Measurements from ENCODE around the gene MRPL52.

The MRPL52 gene

GRCh38 chr14:22882064-22882463 lies 52.4 kb downstream of the MRPL52 start:
- Histone ChIP-seq H3K4me3 (ENCODE audit: low read depth, low read length) (no peak overlapping the region), H3K27ac (ENCODE audit: extremely low read depth, low read depth, low read length) (no peak overlapping the region), H3K36me3 (ENCODE audit: control insufficient read depth in 2 of 2, insufficient read depth in 1 of 2, low read length in 2 of 2) (peaks cover 0 to 24% of the 10 kb centered on the region in 2 experiments; a peak in 2 of 3 replicates), H3K9me3 (ENCODE audit: control insufficient read depth, insufficient read depth, low read depth, low read length) (no peaks in the 10 kb centered on the region), H3K4me1 (ENCODE audit: control insufficient read depth, insufficient read depth, low read length) (peaks cover 6% of the 10 kb centered on the region)
- no peak for TF ChIP-seq ZNF623 (tag by site-specific recombination; IDR thresholded peaks at IDR 0.05)
- ChIA-PET CTCF (interaction anchor here (0.6 to 5.2 kb wide), 7 partner anchors 10 to 490 kb away, joined by 3 to 55 read pairs (median 5); partner anchors contain the start of gene LRP10), POLR2A (interaction anchor here (1.2 kb wide), 1 partner anchor 96 kb away, joined by 10 read pairs; no protein-coding TSS in a partner anchor)

- Histone ChIP-seq H3K27ac (ENCODE audit: extremely low read depth, low read depth, low read length) (no peak overlapping the region), H3K36me3 (ENCODE audit: control insufficient read depth in 2 of 2, insufficient read depth in 1 of 2, low read length in 2 of 2) (peaks cover 0 to 18% of the 10 kb centered on the region in 2 experiments; a peak in 2 of 3 replicates), H3K4me3 (ENCODE audit: low read depth, low read length) (no peak overlapping the region), H3K4me1 (ENCODE audit: control insufficient read depth, insufficient read depth, low read length) (peaks cover 6% of the 10 kb centered on the region), H3K9me3 (ENCODE audit: control insufficient read depth, insufficient read depth, low read depth, low read length) (no peaks in the 10 kb centered on the region)
- POLR2A ChIA-PET = interaction anchor here (0.5 to 1.6 kb wide), 5 partner anchors 11 to 1253 kb away, joined by 3 to 10 read pairs (median 5); partner anchors contain the start of genes DAD1, LRP10 and PSME1
- CTCF ChIA-PET = interaction anchor here (0.9 to 5.2 kb wide), 9 partner anchors 10 to 326 kb away, joined by 3 to 55 read pairs (median 5); partner anchors contain the start of gene LRP10
- no peak for TF ChIP-seq ZFP3 (tag by site-specific recombination; IDR thresholded peaks at IDR 0.05; ENCODE audit: low read depth)
- no peak for TF ChIP-seq ZNF18 (tag by site-specific recombination; IDR thresholded peaks at IDR 0.05)
- peak; percentile 57 for TF ChIP-seq ZBTB48 (tag by site-specific recombination; IDR thresholded peaks at IDR 0.05)
- no peak for TF ChIP-seq EGR2 (tag by site-specific recombination; IDR thresholded peaks at IDR 0.05; ENCODE audit: low read depth)
- TF ChIP-seq ZNF677 (tag by site-specific recombination; IDR thresholded peaks at IDR 0.05) = no peak
- TF ChIP-seq ZNF366 (tag by site-specific recombination; conservative IDR thresholded peaks at IDR 0.05) = peak; percentile 68
- peak; percentile 86 for TF ChIP-seq ATF2 (tag by site-specific recombination; IDR thresholded peaks at IDR 0.05; ENCODE audit: low read depth)
- no peak for TF ChIP-seq ZNF623 (tag by site-specific recombination; IDR thresholded peaks at IDR 0.05)
- TF ChIP-seq ZNF600 (tag by site-specific recombination; IDR thresholded peaks at IDR 0.05) = peak; percentile 82
- TF ChIP-seq ZIC2 (tag by site-specific recombination; IDR thresholded peaks at IDR 0.05) = peak; percentile 78
- TF ChIP-seq ZNF394 (tag by site-specific recombination; IDR thresholded peaks at IDR 0.05; ENCODE audit: borderline replicate concordance) = no peak
- 0 out of 2 replicates have a peak, but pooled peaks have one; percentile 24 for TF ChIP-seq ZBTB21 (tag by site-specific recombination; IDR thresholded peaks at IDR 0.05)
- TF ChIP-seq ZNF626 (tag by site-specific recombination; IDR thresholded peaks at IDR 0.05) = no peak
- TF ChIP-seq PBX3 (CRISPR knock-in tag; IDR thresholded peaks at IDR 0.05) = no peak
- peak; percentile 80 for TF ChIP-seq ZNF629 (tag by site-specific recombination; IDR thresholded peaks at IDR 0.05)
- TF ChIP-seq ZNF433 (tag by site-specific recombination; IDR thresholded peaks at IDR 0.05; ENCODE audit: low read depth) = no peak
- TF ChIP-seq GLIS1 (tag by site-specific recombination; IDR thresholded peaks at IDR 0.05) = peak; percentile 55
Measured at GRCh38 chr14:22882529-22883172, 53.0 kb downstream of the MRPL52 start.
